Gastrocnemius medialis (tissue), 4 donors: ENCODE data around the gene ILDR2.

ENCODE experiments used
- POLR2A ChIP-seq, 2 donors: fragments of 450-650 bp; IDR thresholded peaks; one replicate each; pipeline ENCODE4 v1.6.1; 2017; ENCODE audit warnings: antibody characterized with exemption in 2 of 2, mild to moderate bottlenecking in 2 of 2, moderate library complexity in 2 of 2
- TF ChIP-seq, protein P1 (sequence below), 5 experiments: fragments of 450-650 bp in 3 of 5; fragments of 200-600 bp in 2 of 5; sonication (generic) in 2 of 5; IDR thresholded peaks in 4 of 5; conservative IDR thresholded peaks in 1 of 5; 1 replicate in 4 of 5; 2 replicates in 1 of 5; pipeline ENCODE4 v1.5.1; 2016 to 2019; ENCODE audit warnings: antibody characterized with exemption in 5 of 5, mild to moderate bottlenecking in 3 of 5, moderate library complexity in 3 of 5

GRCh38 chr1:166869318-166870099 lies 105.8 kb downstream of the ILDR2 start:
- TF ChIP-seq, protein P1, sequence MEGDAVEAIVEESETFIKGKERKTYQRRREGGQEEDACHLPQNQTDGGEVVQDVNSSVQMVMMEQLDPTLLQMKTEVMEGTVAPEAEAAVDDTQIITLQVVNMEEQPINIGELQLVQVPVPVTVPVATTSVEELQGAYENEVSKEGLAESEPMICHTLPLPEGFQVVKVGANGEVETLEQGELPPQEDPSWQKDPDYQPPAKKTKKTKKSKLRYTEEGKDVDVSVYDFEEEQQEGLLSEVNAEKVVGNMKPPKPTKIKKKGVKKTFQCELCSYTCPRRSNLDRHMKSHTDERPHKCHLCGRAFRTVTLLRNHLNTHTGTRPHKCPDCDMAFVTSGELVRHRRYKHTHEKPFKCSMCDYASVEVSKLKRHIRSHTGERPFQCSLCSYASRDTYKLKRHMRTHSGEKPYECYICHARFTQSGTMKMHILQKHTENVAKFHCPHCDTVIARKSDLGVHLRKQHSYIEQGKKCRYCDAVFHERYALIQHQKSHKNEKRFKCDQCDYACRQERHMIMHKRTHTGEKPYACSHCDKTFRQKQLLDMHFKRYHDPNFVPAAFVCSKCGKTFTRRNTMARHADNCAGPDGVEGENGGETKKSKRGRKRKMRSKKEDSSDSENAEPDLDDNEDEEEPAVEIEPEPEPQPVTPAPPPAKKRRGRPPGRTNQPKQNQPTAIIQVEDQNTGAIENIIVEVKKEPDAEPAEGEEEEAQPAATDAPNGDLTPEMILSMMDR (IDR thresholded peaks at IDR 0.05 in 4 of 5, conservative IDR thresholded peaks at IDR 0.05 in 1 of 5): no peak
- no peak for TF ChIP-seq POLR2A (IDR thresholded peaks at IDR 0.05)
